K562 (cell line): ENCODE results near the gene ZNF30. TPM values are rescaled to one million over a fixed set of nuclear protein-coding genes. Genes with fewer than 3 reads are reported as not detected.
A peak's percentile ranks its signal among the peaks of the same experiment; 100 is the strongest.

Experiments used
- ATAC-seq: fragments of 200-7000 bp; cut with Tn5 transposase; 3 replicates; pipeline ENCODE4 v1.9.1; 2020; ENCODE audit warnings: moderate library complexity
- BruUV-seq: library from RNA; stranded (reverse); fragments of 400-500 nt; replicated peaks from 2 replicates; lab custom pipeline; 2021; lab: Mats Ljungman, UMichigan
- CTCF ChIA-PET: fragments of 300-600 bp; formaldehyde crosslinking; extraction: SDS; loops from one replicate; lab custom pipeline; 2021; ENCODE audit warnings: low intra/inter-chr PET ratio; lab: Yijun Ruan, JAX
- POLR2A ChIA-PET: fragments of 300-600, 350-650 bp; sonication (Branson Sonifier 250); formaldehyde crosslinking; extraction: SDS; loops from one replicate; lab custom pipeline; 2021; ENCODE audit warnings: antibody characterized with exemption, inconsistent platforms; lab: Yijun Ruan, JAX
- DNase-seq, 4 experiments: peaks; one replicate each; pipeline versions ENCODE4 v3.0.0 to v3.0.0-alpha.2; 2011 to 2018; ENCODE audit warnings: low spot score in 3 of 4, mixed read lengths in 3 of 4; ENCODE audit errors: extremely low read depth in 1 of 4
- FAIRE-seq: peaks from 2 replicates; lab custom pipeline; 2011; peaks lifted over from hg19 to GRCh38; lab: Jason Lieb, UNC
- H2AFZ ChIP-seq: 2 replicates; pipeline ENCODE4 v1.6.0; 2011; ENCODE audit warnings: low read depth, low read length, control low read depth, inconsistent platforms
- H3K27ac ChIP-seq: fragments of 200-600 bp; 3 replicates; pipeline ENCODE4 v1.8.0; 2011; ENCODE audit warnings: low read depth, mild to moderate bottlenecking, control low read depth, inconsistent platforms, low read length, moderate library complexity, mixed read lengths; ENCODE audit errors: extremely low read depth
- H3K27me3 ChIP-seq, 2 experiments: fragments of 300-600 bp in 1 of 2; 2 replicates in 1 of 2; 3 replicates in 1 of 2; pipeline versions ENCODE4 v1.6.0 to v1.8.0; 2011; ENCODE audit warnings: inconsistent platforms in 2 of 2, low read length in 2 of 2, mild to moderate bottlenecking in 1 of 2, mixed read lengths in 1 of 2, moderate library complexity in 1 of 2; ENCODE audit not compliant: control insufficient read depth in 2 of 2, insufficient read depth in 2 of 2
- H3K36me3 ChIP-seq: fragments of 300-600 bp; 3 replicates; pipeline ENCODE4 v1.8.0; 2011; ENCODE audit warnings: mild to moderate bottlenecking, low read length, inconsistent platforms; ENCODE audit not compliant: control insufficient read depth, insufficient read depth
- H3K4me1 ChIP-seq, 2 experiments: fragments of 200-600 bp in 1 of 2; replicated peaks in 1 of 2; 2 replicates in 1 of 2; 3 replicates in 1 of 2; pipeline versions ENCODE4 v1.5.1 to v1.8.0; 2011; ENCODE audit warnings: inconsistent platforms in 2 of 2, low read length in 2 of 2, mild to moderate bottlenecking in 1 of 2, mixed read lengths in 1 of 2, moderate library complexity in 1 of 2; ENCODE audit not compliant: control insufficient read depth in 2 of 2, insufficient read depth in 2 of 2
- H3K4me2 ChIP-seq: 2 replicates; pipeline ENCODE4 v1.6.1; 2011; ENCODE audit warnings: low read length, control low read depth, inconsistent platforms, mixed read lengths; ENCODE audit not compliant: insufficient read depth
- H3K4me3 ChIP-seq: fragments of 200-600 bp; sonication (generic), shearing (Covaris generic); 2 replicates; pipeline ENCODE4 v1.5.1; 2016; ENCODE audit warnings: control low read depth, inconsistent platforms
- H3K79me2 ChIP-seq: fragments of 200-600 bp; 3 replicates; pipeline ENCODE4 v1.8.0; 2011; ENCODE audit warnings: low read length, inconsistent platforms; ENCODE audit not compliant: control insufficient read depth, insufficient read depth
- H3K9ac ChIP-seq, 2 experiments: 2 replicates each; pipeline versions ENCODE4 v1.6.0 to v1.6.1; 2011; ENCODE audit warnings: low read depth in 2 of 2, low read length in 2 of 2, control low read depth in 1 of 2, inconsistent platforms in 1 of 2, mild to moderate bottlenecking in 1 of 2, mixed read lengths in 1 of 2; ENCODE audit not compliant: insufficient read depth in 1 of 2
- H3K9me1 ChIP-seq: one replicate; pipeline ENCODE4 v1.6.0; 2011; ENCODE audit warnings: inconsistent platforms, mild to moderate bottlenecking, low read length, moderate library complexity; ENCODE audit not compliant: control insufficient read depth, insufficient read depth
- H3K9me3 ChIP-seq: replicated peaks from 2 replicates; pipeline ENCODE4 v1.5.1; 2011; ENCODE audit warnings: low read depth, low read length, inconsistent platforms; ENCODE audit not compliant: control insufficient read depth, insufficient read depth
- H4K20me1 ChIP-seq: replicated peaks from 2 replicates; pipeline ENCODE4 v1.6.1; 2011; ENCODE audit warnings: low read length, inconsistent platforms, mixed read lengths; ENCODE audit not compliant: control insufficient read depth, insufficient read depth
- BCOR ChIP-seq: fragments of 450-650 bp; IDR thresholded peaks from 2 replicates; pipeline ENCODE4 v1.6.1; 2016
- E4F1 ChIP-seq: fragments of 250-450 bp; sonication (Bioruptor Pico); IDR thresholded peaks from 2 replicates; pipeline ENCODE4 v1.5.0; 2021; ENCODE audit warnings: mild to moderate bottlenecking, borderline replicate concordance
- RBM39 ChIP-seq: fragments of 200-400 bp; formaldehyde crosslinking; optimal IDR thresholded peaks from 2 replicates; pipeline ENCODE3; 2018; ENCODE audit warnings: low read depth, low read length
- ZFP36 ChIP-seq: fragments of 150-350 bp; IDR thresholded peaks from 2 replicates; pipeline ENCODE4 v1.6.1; 2018; ENCODE audit warnings: low read length, low read depth; ENCODE audit not compliant: partially characterized antibody
- ZNF253 ChIP-seq: fragments of 250-450 bp; sonication (Bioruptor Pico); conservative IDR thresholded peaks from 2 replicates; pipeline ENCODE4 v1.6.1; 2021; ENCODE audit warnings: mild to moderate bottlenecking
- ZNF280A ChIP-seq: fragments of 450-650 bp; IDR thresholded peaks from 2 replicates; pipeline ENCODE4 v1.6.1; 2018; ENCODE audit warnings: mild to moderate bottlenecking, low read depth; ENCODE audit not compliant: partially characterized antibody
- WGBS: fragments of 100-300 bp; shearing (Covaris generic); methylation state at CpG from one replicate; pipeline ENCODE4 v1.1.6; 2016; ENCODE audit warnings: low coverage, mixed read lengths; ENCODE audit not compliant: insufficient coverage; ENCODE audit errors: missing lambda C conversion rate; 5-methylcytosine and 5-hydroxymethylcytosine counted together
- in situ Hi-C: fragments of 300-500 bp; cut with MboI; formaldehyde crosslinking; loops from 4 replicates; pipeline ENCODE4 v1.15.0; 2018; ENCODE audit warnings: inconsistent platforms, mixed read lengths
- intact Hi-C: fragments of 100-400 bp; cut with micrococcal nuclease; formaldehyde crosslinking; loops from 2 replicates; pipeline ENCODE4 v1.14.2; 2022
- polyA plus RNA-seq, 8 experiments: library from polyadenylated mRNA; depleted of rRNA in 4 of 8; stranded (reverse) in 5 of 8; unstranded in 3 of 8; fragments of >200 nt; fragmentation: Nextera tagmentation in 2 of 8; fragmentation: Illumina TruSeq in 1 of 8; extraction: Ambion mirVana in 2 of 8; extraction: Trizol in 1 of 8; gene quantifications; 2 replicates each; pipeline versions ENCODE4 v1.2.1 to v1.2.3, GENCODE V29; 2011 to 2014; ENCODE audit warnings: inconsistent platforms in 1 of 8, missing spikeins in 1 of 8
- total RNA-seq, 7 experiments: library from RNA; depleted of rRNA in 6 of 7; stranded (reverse); fragments of >200 nt in 6 of 7; fragmentation: Illumina TruSeq in 2 of 7; extraction: Trizol in 2 of 7; gene quantifications; 2 replicates each; pipeline versions ENCODE4 v1.2.1 to v1.2.3, GENCODE V29; 2011 to 2021; ENCODE audit warnings: low replicate concordance in 1 of 7
- TF ChIP-seq, protein P1 (sequence below): IDR thresholded peaks from 3 replicates; pipeline ENCODE4 v1.6.1; 2011; ENCODE audit warnings: borderline replicate concordance, mild to moderate bottlenecking; ENCODE audit not compliant: insufficient read length, insufficient read depth

The ZNF30 gene
- total and polyA plus RNA-seq, 9 of the 15 experiments (the other 6 are each of a cell fraction or from before 2014, with no cell fraction given) = 7.3 to 13.4 (median 10.6) TPM

DNA sequence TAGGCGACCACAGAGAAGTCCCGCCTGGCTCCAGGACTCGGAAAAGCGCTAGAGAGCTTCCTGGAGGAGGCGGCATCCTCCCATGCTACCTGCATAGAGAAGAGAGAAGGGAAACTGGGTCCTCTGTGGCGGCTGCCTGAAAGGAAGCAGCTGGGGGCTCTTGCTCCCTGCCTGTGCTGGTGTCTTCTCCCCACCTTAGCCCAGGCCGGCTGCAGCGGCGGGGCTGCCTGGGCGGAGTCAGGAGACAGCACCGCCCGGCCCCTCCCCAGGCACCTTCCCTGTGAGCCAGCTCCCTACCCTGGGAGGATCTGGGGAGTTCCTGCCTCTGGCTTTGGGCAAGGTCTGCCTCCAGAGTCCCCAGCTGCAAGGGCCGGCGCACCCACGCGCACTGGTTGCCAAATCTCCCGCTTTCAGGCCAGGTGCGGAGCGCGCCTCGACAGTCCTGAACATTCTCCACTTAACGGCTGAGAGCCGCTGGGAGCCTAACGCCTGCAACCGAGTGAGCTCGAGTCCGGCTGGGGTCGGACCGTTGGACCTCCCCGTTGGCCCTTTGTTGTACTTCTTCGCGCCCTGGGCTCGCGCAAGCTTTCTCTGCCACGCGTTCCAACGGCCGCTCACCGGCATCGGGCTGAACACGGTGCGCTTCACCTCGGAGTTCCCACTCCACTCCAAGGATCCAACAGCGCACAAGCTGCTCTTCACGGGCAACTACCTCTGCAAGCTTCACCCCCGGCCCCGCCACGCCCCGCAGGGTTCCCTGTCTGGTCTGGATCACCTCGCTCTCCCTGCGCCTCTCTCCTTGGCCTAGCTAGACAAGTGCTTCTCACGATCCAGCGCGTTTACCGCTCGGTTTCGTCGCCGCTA, 21.8 kb upstream of the ZNF30 start:
- no TSS peak for BruUV-seq
- peaks cover 7 to 15% of the 10 kb centered on the region in 2 experiments; a peak in 3 of 5 replicates for H3K4me1 ChIP-seq
- FAIRE-seq (no peak), ATAC-seq (peak; percentile 63), DNase-seq (no peak)
- peak overlapping the region; percentile 28; the same call in 1 of the 2 replicates for H2AFZ ChIP-seq
- ChIA-PET POLR2A (interaction anchor here (0.6 to 0.8 kb wide), 2 partner anchors 9 to 24 kb away, joined by 3 read pairs; no protein-coding TSS in a partner anchor), CTCF (no interaction called here)
- 0 out of 5 replicates have a peak, but pooled peaks cover 0 to 5% of the 10 kb centered on the region in 2 experiments for H3K27me3 ChIP-seq
- intact Hi-C loops = no loop called here
- H3K9ac ChIP-seq = peak overlapping the region in 1 of 2 experiments; percentile 40; a peak in 2 of 4 replicates
- H3K4me3 ChIP-seq = no peak overlapping the region
- no peaks in the 10 kb centered on the region for H3K36me3 ChIP-seq
- H3K9me3 ChIP-seq = no peaks in the 10 kb centered on the region; the same call in 1 of the 2 replicates
- H4K20me1 ChIP-seq = no peaks in the 10 kb centered on the region
- WGBS = 59% methylated on average over 43 of the region's 59 CpGs
- H3K79me2 ChIP-seq = no peaks in the 10 kb centered on the region
- in situ Hi-C loops = no loop called here
- no peak overlapping the region for H3K4me2 ChIP-seq
- TF ChIP-seq ZNF253 (CRISPR knock-in tag) = no peak
- TF ChIP-seq ZFP36 = peak; percentile 46
- H3K9me1 ChIP-seq = no peaks in the 10 kb centered on the region
- no peak overlapping the region for H3K27ac ChIP-seq

GRCh38 chr19:34910770-34911169, 15.9 kb upstream of the ZNF30 start:
- H3K4me2 ChIP-seq = no peak overlapping the region
- no peak for ATAC-seq
- in situ Hi-C loops = no loop called here
- peaks cover 5 to 9% of the 10 kb centered on the region in 2 experiments; a peak in 3 of 5 replicates for H3K4me1 ChIP-seq
- no TSS peak for BruUV-seq
- no peaks in the 10 kb centered on the region; the same call in 1 of the 2 replicates for H3K9me3 ChIP-seq
- no peaks in the 10 kb centered on the region for H3K36me3 ChIP-seq
- H3K4me3 ChIP-seq = no peak overlapping the region
- no peaks in the 10 kb centered on the region for H3K9me1 ChIP-seq
- no peak overlapping the region for H2AFZ ChIP-seq
- no peak overlapping the region for H3K27ac ChIP-seq
- intact Hi-C loops = no loop called here
- no peaks in the 10 kb centered on the region for H4K20me1 ChIP-seq
- no peak overlapping the region for H3K9ac ChIP-seq
- H3K79me2 ChIP-seq = no peaks in the 10 kb centered on the region
- WGBS = 53% methylated on average over 3 of the region's 3 CpGs
- no peaks in the 10 kb centered on the region for H3K27me3 ChIP-seq
- FAIRE-seq = no peak
- POLR2A ChIA-PET = no interaction called here
- DNase-seq = no peak
- CTCF ChIA-PET = interaction anchor here (0.6 kb wide), 1 partner anchor 411 kb away, joined by 4 read pairs; no protein-coding TSS in a partner anchor
- TF ChIP-seq RBM39 = no peak
- TF ChIP-seq E4F1 (CRISPR knock-in tag) = no peak
- TF ChIP-seq ZNF280A = no peak
- TF ChIP-seq, protein P1, sequence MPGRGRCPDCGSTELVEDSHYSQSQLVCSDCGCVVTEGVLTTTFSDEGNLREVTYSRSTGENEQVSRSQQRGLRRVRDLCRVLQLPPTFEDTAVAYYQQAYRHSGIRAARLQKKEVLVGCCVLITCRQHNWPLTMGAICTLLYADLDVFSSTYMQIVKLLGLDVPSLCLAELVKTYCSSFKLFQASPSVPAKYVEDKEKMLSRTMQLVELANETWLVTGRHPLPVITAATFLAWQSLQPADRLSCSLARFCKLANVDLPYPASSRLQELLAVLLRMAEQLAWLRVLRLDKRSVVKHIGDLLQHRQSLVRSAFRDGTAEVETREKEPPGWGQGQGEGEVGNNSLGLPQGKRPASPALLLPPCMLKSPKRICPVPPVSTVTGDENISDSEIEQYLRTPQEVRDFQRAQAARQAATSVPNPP = no peak
- no peak for TF ChIP-seq BCOR
